Stimulated activated CD8-positive, alpha-beta memory T cell treated with anti-CD3 and anti-CD28 coated beads, Interleukin-2, amount 100 ng/mL, for 48 hours (primary cell): ENCODE results near the gene MYBPH.

Experiments
- DNase-seq, 2 donors: peaks; one replicate each; pipeline ENCODE4 v3.0.0-alpha.2; 2020; ENCODE audit warnings: low read depth in 2 of 2

MYBPH gene

GRCh38 chr1:203175237-203175826 lies at the start of gene MYBPH:
Gene MYBPH (minus strand): TSS chr1:203175826. CDS start chr1:203175755, 71 bp downstream.
- no peak for DNase-seq

GRCh38 chr1:203225071-203225470 lies 49.4 kb upstream of the MYBPH start:
- no peak for DNase-seq

- DNase-seq = no peak
Observed at GRCh38 chr1:203223012-203223775, 47.6 kb upstream of the MYBPH start.

- DNase-seq = no peak
Observed at GRCh38 chr1:203219934-203220333, 44.3 kb upstream of the MYBPH start.

GRCh38 chr1:203219171-203219570 lies 43.5 kb upstream of the MYBPH start:
- no peak for DNase-seq

GRCh38 chr1:203217668-203218067 lies 42.0 kb upstream of the MYBPH start:
- no peak for DNase-seq

GRCh38 chr1:203217139-203217655 lies 41.6 kb upstream of the MYBPH start:
- no peak for DNase-seq

- DNase-seq = peak; percentile 13 to 26
Observed at GRCh38 chr1:203216274-203217138, 40.9 kb upstream of the MYBPH start.

GRCh38 chr1:203215573-203215972 lies 39.9 kb upstream of the MYBPH start:
- DNase-seq = no peak

GRCh38 chr1:203214871-203215270 lies 39.2 kb upstream of the MYBPH start:
- DNase-seq = no peak

- no peak for DNase-seq
Observed at GRCh38 chr1:203213126-203213525, 37.5 kb upstream of the MYBPH start.

- DNase-seq = no peak
Observed at GRCh38 chr1:203211812-203212211, 36.2 kb upstream of the MYBPH start.

- DNase-seq = no peak
Observed at GRCh38 chr1:203210988-203211387, 35.4 kb upstream of the MYBPH start.

GRCh38 chr1:203210350-203210749 lies 34.7 kb upstream of the MYBPH start:
- no peak for DNase-seq

- DNase-seq = no peak
Observed at GRCh38 chr1:203208181-203208580, 32.6 kb upstream of the MYBPH start.

- DNase-seq = no peak
Observed at GRCh38 chr1:203207751-203208150, 32.1 kb upstream of the MYBPH start.

- no peak for DNase-seq
Observed at GRCh38 chr1:203206129-203206687, 30.6 kb upstream of the MYBPH start.

- DNase-seq = no peak
Observed at GRCh38 chr1:203204756-203205155, 29.1 kb upstream of the MYBPH start.

GRCh38 chr1:203202431-203203245 lies 27.0 kb upstream of the MYBPH start:
- DNase-seq = no peak

- DNase-seq = no peak
Observed at GRCh38 chr1:203201516-203202205, 26.0 kb upstream of the MYBPH start.
